ENCODE measurements around the gene PIP. TPM values are rescaled to one million over a fixed set of nuclear protein-coding genes. Genes with fewer than 3 reads are reported as not detected.

PIP gene
- total and polyA plus RNA-seq, 12 donors = not detected

GRCh38 chr7:143183024-143183423 is 51.1 kb downstream of the PIP start, which contains the start of gene TAS2R39:
TSS of gene TAS2R39 (plus strand) at chr7:143183419. CDS start at chr7:143183419, 0 bp downstream.
- Histone ChIP-seq H3K27ac (no peak within 1 kb of the TSS), H3K4me3 (no peak within 1 kb of the TSS), H3K27me3 (no peaks in the 10 kb centered on the region), H3K4me1 (no peaks in the 10 kb centered on the region), H3K36me3 (no peaks in the 10 kb centered on the region), H3K9me3 (peaks cover 0 to 29% (median 11%) of the 10 kb centered on the region in 11 donors)
- 80 to 82% methylated on average over 3 of the region's 3 CpGs for WGBS, 2 donors
- DNase-seq (no peak), ATAC-seq (no peak)
- intact Hi-C loops (cut with DNase I) = no loop called here
- TF ChIP-seq CTCF (IDR thresholded peaks at IDR 0.05) = no peak

- Histone ChIP-seq H3K4me1 (no peaks in the 10 kb centered on the region), H3K4me3 (no peak overlapping the region), H3K36me3 (no peaks in the 10 kb centered on the region), H3K27ac (no peak overlapping the region), H3K27me3 (no peaks in the 10 kb centered on the region), H3K9me3 (peaks cover 0 to 5% (median 0%) of the 10 kb centered on the region in 11 donors)
- no peak for TF ChIP-seq CTCF (IDR thresholded peaks at IDR 0.05)
- WGBS, 2 donors = 65 to 71% methylated on average over 1 of the region's 1 CpG
- ATAC-seq (no peak), DNase-seq (no peak)
- intact Hi-C loops (cut with DNase I) = no loop called here
These were observed 53.7 kb downstream of the PIP start for GRCh38 chr7:143185551-143185950.

GRCh38 chr7:143188994-143189393 is 57.1 kb downstream of the PIP start:
- ATAC-seq = no peak
- no peaks in the 10 kb centered on the region for H3K4me1 ChIP-seq
- no peak for TF ChIP-seq CTCF (IDR thresholded peaks at IDR 0.05)
- intact Hi-C loops (cut with DNase I) = no loop called here
- H3K36me3 ChIP-seq = no peaks in the 10 kb centered on the region
- no peak for DNase-seq
- H3K27me3 ChIP-seq = no peaks in the 10 kb centered on the region
- H3K9me3 ChIP-seq = peaks cover 0 to 2% (median 0%) of the 10 kb centered on the region in 11 donors
- 73 to 76% methylated on average over 6 of the region's 6 CpGs for WGBS, 2 donors
- H3K4me3 ChIP-seq = no peak overlapping the region
- no peak overlapping the region for H3K27ac ChIP-seq

Other genes with a start within 250 kb of the PIP start
- not detected for gene TRPV6, start 246.3 kb upstream of the PIP start, total RNA-seq
- gene TRPV6, start 246.3 kb upstream of the PIP start, polyA plus RNA-seq = under 1 TPM in 1 of 2 donors, not detected in 1; 0.03 TPM
- gene TRPV5, start 198.3 kb upstream of the PIP start, total RNA-seq = not detected
- gene TRPV5, start 198.3 kb upstream of the PIP start, polyA plus RNA-seq = not detected
- not detected for gene LLCFC1, start 192.6 kb upstream of the PIP start, total RNA-seq
- gene LLCFC1, start 192.6 kb upstream of the PIP start, polyA plus RNA-seq = not detected
- gene KEL, start 169.7 kb upstream of the PIP start, total RNA-seq = 1 to 10 TPM in 2 of 10 donors, under 1 TPM in 5, not detected in 3; 0.09 to 1.3 (median 0.65) TPM
- gene KEL, start 169.7 kb upstream of the PIP start, polyA plus RNA-seq = under 1 TPM; 0.04 to 0.37 TPM
- gene OR9A2, start 104.9 kb upstream of the PIP start, total RNA-seq = under 1 TPM in 1 of 10 donors, not detected in 9; 0.25 TPM
- gene OR9A2, start 104.9 kb upstream of the PIP start, polyA plus RNA-seq = not detected
- not detected for gene OR6V1, start 79.7 kb upstream of the PIP start, total RNA-seq
- not detected for gene OR6V1, start 79.7 kb upstream of the PIP start, polyA plus RNA-seq
- not detected for gene TAS2R39, start 51.3 kb downstream of the PIP start, total RNA-seq
- not detected for gene TAS2R39, start 51.3 kb downstream of the PIP start, polyA plus RNA-seq
- not detected for gene TAS2R40, start 90.0 kb downstream of the PIP start, total RNA-seq
- gene TAS2R40, start 90.0 kb downstream of the PIP start, polyA plus RNA-seq = not detected
- 100 to 1,000 TPM; 251 to 294 (median 269) TPM for gene GSTK1, start 131.4 kb downstream of the PIP start, total RNA-seq
- gene GSTK1, start 131.4 kb downstream of the PIP start, polyA plus RNA-seq = 100 to 1,000 TPM; 136 to 317 TPM
- 10 to 100 TPM in 7 of 10 donors, 1 to 10 TPM in 3; 5.4 to 14.2 (median 11.1) TPM for gene TMEM139, start 152.9 kb downstream of the PIP start, total RNA-seq
- 10 to 100 TPM in 1 of 2 donors, 1 to 10 TPM in 1; 2.6 to 18.0 TPM for gene TMEM139, start 152.9 kb downstream of the PIP start, polyA plus RNA-seq
- 10 to 100 TPM in 6 of 10 donors, 1 to 10 TPM in 4; 7.1 to 13.9 (median 10.2) TPM for gene CASP2, start 156.3 kb downstream of the PIP start, total RNA-seq
- gene CASP2, start 156.3 kb downstream of the PIP start, polyA plus RNA-seq = 1 to 10 TPM; 4.4 to 8.0 TPM
- not detected for gene CLCN1, start 184.0 kb downstream of the PIP start, total RNA-seq
- under 1 TPM in 1 of 2 donors, not detected in 1; 0.01 TPM for gene CLCN1, start 184.0 kb downstream of the PIP start, polyA plus RNA-seq
- 1 to 10 TPM in 1 of 10 donors, under 1 TPM in 8, not detected in 1; 0.07 to 1.2 (median 0.39) TPM for gene FAM131B, start 230.6 kb downstream of the PIP start, total RNA-seq
- under 1 TPM; 0.22 to 0.37 TPM for gene FAM131B, start 230.6 kb downstream of the PIP start, polyA plus RNA-seq
- gene ZYX, start 249.3 kb downstream of the PIP start, total RNA-seq = 100 to 1,000 TPM in 2 of 10 donors, 10 to 100 TPM in 8; 48.5 to 148 (median 74.6) TPM
- 100 to 1,000 TPM in 1 of 2 donors, 10 to 100 TPM in 1; 58.9 to 152 TPM for gene ZYX, start 249.3 kb downstream of the PIP start, polyA plus RNA-seq